GM23248 (cell line): ENCODE data around the gene LRRC52. TPM values are rescaled to one million over a fixed set of nuclear protein-coding genes. Genes with fewer than 3 reads are reported as not detected.

Source experiments
- DNase-seq: peaks from one replicate; pipeline ENCODE4 v3.0.0-alpha.2; 2015
- H2AFZ ChIP-seq: fragments of 200-600 bp; sonication (generic); 2 replicates; pipeline ENCODE4 v1.6.1; 2016; ENCODE audit warnings: antibody characterized with exemption
- H3F3A ChIP-seq: fragments of 200-600 bp; sonication (generic); 2 replicates; pipeline ENCODE4 v1.6.1; 2016; ENCODE audit warnings: mild to moderate bottlenecking, antibody characterized with exemption, mixed run types; ENCODE audit not compliant: insufficient read depth
- H3K27ac ChIP-seq: fragments of 200-600 bp; sonication (generic); 2 replicates; pipeline ENCODE4 v1.5.1; 2016; ENCODE audit warnings: mild to moderate bottlenecking
- H3K27me3 ChIP-seq: fragments of 200-600 bp; sonication (generic); replicated peaks from 2 replicates; pipeline ENCODE4 v1.6.1; 2016; ENCODE audit warnings: mild to moderate bottlenecking; ENCODE audit not compliant: insufficient read depth
- H3K36me3 ChIP-seq: fragments of 200-600 bp; sonication (generic); 2 replicates; pipeline ENCODE4 v1.6.1; 2016; ENCODE audit warnings: low read depth, mild to moderate bottlenecking
- H3K4me1 ChIP-seq: fragments of 200-600 bp; sonication (generic); 2 replicates; pipeline ENCODE4 v1.6.1; 2016; ENCODE audit warnings: mild to moderate bottlenecking; ENCODE audit not compliant: insufficient read depth
- H3K4me2 ChIP-seq: fragments of 200-600 bp; sonication (generic); one replicate; pipeline ENCODE4 v1.6.1; 2016; ENCODE audit warnings: mild to moderate bottlenecking; ENCODE audit not compliant: unreplicated experiment
- H3K4me3 ChIP-seq: fragments of 200-600 bp; sonication (generic); 2 replicates; pipeline ENCODE4 v1.5.1; 2016; ENCODE audit warnings: mild to moderate bottlenecking
- H3K79me2 ChIP-seq: fragments of 200-600 bp; sonication (generic); 2 replicates; pipeline ENCODE4 v1.6.1; 2016; ENCODE audit warnings: mild to moderate bottlenecking; ENCODE audit not compliant: insufficient read depth
- H3K9ac ChIP-seq: fragments of 200-600 bp; sonication (generic); 2 replicates; pipeline ENCODE4 v1.6.1; 2016; ENCODE audit warnings: mild to moderate bottlenecking
- H3K9me2 ChIP-seq: fragments of 200-600 bp; sonication (generic); 2 replicates; pipeline ENCODE4 v1.6.1; 2016; ENCODE audit warnings: mixed run types, mild to moderate bottlenecking, moderate library complexity; ENCODE audit not compliant: insufficient read depth
- H3K9me3 ChIP-seq: fragments of 200-600 bp; sonication (generic); one replicate; pipeline ENCODE4 v1.6.1; 2017; ENCODE audit warnings: low read depth
- H4K20me1 ChIP-seq: fragments of 200-600 bp; sonication (generic); 2 replicates; pipeline ENCODE4 v1.6.0; 2016; ENCODE audit not compliant: insufficient read depth
- EZH2 ChIP-seq: fragments of 200-600 bp; sonication (generic); IDR thresholded peaks from 2 replicates; pipeline ENCODE4 v1.6.1; 2018; ENCODE audit warnings: antibody characterized with exemption, mild to moderate bottlenecking; ENCODE audit not compliant: insufficient read depth, poor library complexity, severe bottlenecking
- EZH2phosphoT487 ChIP-seq: fragments of 200-600 bp; sonication (generic); IDR thresholded peaks from 2 replicates; pipeline ENCODE4 v1.6.1; 2018; ENCODE audit warnings: antibody characterized with exemption, moderate library complexity, mild to moderate bottlenecking, low read depth; ENCODE audit not compliant: insufficient read depth
- WGBS, 2 experiments: methylation state at CpG; one replicate each; pipeline ENCODE4 v1.1.6; 2015 to 2017; ENCODE audit warnings: low lambda C conversion rate in 2 of 2, low coverage in 1 of 2; ENCODE audit errors: missing lambda C conversion rate in 2 of 2; 5-methylcytosine and 5-hydroxymethylcytosine counted together
- in situ Hi-C: fragments of 300-500 bp; cut with MboI; formaldehyde crosslinking; loops from 2 replicates; pipeline ENCODE4 v1.15.0; 2020
- polyA plus RNA-seq: library from polyadenylated mRNA; unstranded; fragments of >200 nt; fragmentation: Nextera tagmentation; extraction: Ambion mirVana; gene quantifications from 2 replicates; pipeline ENCODE4 v1.2.1, GENCODE V29; 2016
- total RNA-seq: library from RNA; depleted of rRNA; stranded (reverse); fragments of >200 nt; shearing (Covaris generic); gene quantifications from 2 replicates; pipeline ENCODE4 v1.2.3, GENCODE V29; 2014

LRRC52 gene
- total and polyA plus RNA-seq, 2 experiments from 2014 or later: not detected

DNA sequence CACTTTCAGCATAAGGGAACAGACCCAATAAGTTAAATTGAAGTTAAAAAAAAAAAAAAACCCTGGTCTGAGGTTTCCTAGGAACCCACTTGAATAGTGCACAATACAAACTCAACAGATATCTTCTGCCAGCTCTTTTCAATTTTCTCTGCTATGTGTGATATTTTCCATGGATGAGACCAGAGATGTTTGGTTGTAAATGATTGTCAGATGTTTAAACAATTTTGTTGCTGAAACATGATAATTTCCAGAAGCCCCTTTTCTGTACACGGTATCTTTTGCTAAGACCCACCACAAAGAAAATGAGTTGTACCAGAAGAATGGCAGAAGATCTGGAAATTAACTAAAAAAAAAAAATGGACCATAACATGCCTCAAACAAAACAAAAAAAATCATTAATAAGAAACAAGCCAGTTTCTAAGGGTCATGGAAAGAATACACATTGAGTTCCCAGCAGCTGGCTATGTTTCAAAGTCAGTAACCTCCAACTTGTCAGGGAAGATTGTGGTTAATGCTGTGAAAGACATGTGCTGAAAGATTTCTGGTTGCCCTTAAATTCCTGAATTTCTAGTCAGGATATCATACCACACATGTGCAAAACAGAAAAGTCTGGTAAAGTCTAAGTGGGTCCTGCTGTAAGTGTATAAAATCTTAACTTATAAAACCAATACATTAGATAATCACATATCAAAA lies 51.6 kb downstream of the LRRC52 start:
- Histone ChIP-seq H3K4me1 (peaks cover 25% of the 10 kb centered on the region), H2AFZ (no peak overlapping the region), H3K27ac (no peak overlapping the region), H3K36me3 (no peaks in the 10 kb centered on the region), H3K9me3 (no peaks in the 10 kb centered on the region), H4K20me1 (no peaks in the 10 kb centered on the region), H3F3A (peaks cover 16% of the 10 kb centered on the region), H3K4me2 (no peak overlapping the region), H3K9ac (no peak overlapping the region), H3K79me2 (no peaks in the 10 kb centered on the region), H3K27me3 (peaks cover 22% of the 10 kb centered on the region), H3K4me3 (no peak overlapping the region), H3K9me2 (no peaks in the 10 kb centered on the region)
- DNase-seq: peak; percentile 54
- TF ChIP-seq EZH2phosphoT487 (0 out of 2 replicates have a peak, but pooled peaks have one; percentile 35), EZH2 (no peak)
- WGBS, 2 experiments: 0 to 6% methylated on average over 1 of the region's 1 CpG
- in situ Hi-C loops: no loop called here

DNA sequence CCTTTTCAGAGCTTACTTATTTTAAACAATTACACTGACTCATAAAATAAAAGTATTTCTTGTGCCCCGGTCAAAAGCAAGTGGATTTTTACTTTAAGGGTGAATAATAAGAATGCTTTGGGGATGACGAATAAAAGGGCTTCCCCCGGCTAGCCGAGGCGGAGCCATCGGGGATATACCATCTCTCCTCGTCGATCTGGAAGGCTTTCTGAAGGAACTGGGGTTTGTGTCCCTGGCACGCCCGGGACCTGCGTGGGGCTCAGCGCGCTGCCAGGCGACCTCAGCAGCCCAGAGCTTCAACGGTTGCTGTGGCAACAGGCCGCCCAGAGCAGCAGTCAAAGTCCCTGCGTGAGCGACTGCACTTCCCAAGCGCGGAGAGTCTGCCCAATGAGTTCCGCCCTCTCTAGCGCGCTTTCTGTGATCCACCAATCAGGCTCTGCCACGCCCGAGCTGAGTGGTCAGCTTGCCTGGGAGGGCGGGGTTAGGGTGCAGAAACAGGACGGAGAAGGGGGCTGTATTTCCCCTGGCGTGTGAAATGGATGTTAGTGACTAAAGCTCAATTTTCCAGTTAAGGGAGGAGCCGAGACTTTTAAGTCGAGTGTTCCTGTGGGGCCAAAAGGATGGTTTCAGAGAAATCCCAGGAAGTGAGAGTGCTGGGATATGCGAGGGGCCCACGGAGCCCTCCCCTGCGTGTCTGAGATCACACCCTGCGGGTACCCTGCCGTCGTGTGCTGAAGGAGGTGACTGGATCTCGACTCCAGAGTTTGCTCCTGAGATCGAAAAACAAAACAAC lies 54.3 kb downstream of the LRRC52 start:
- Histone ChIP-seq H3F3A (peaks cover 16% of the 10 kb centered on the region), H3K4me3 (peak overlapping the region; percentile 83), H3K9me3 (no peaks in the 10 kb centered on the region), H2AFZ (peak overlapping the region; percentile 97), H3K4me2 (peak overlapping the region; percentile 93), H3K27me3 (peaks cover 19% of the 10 kb centered on the region), H4K20me1 (no peaks in the 10 kb centered on the region), H3K9ac (peak overlapping the region; percentile 92), H3K9me2 (no peaks in the 10 kb centered on the region), H3K4me1 (peaks cover 25% of the 10 kb centered on the region), H3K36me3 (no peaks in the 10 kb centered on the region), H3K79me2 (no peaks in the 10 kb centered on the region), H3K27ac (peak overlapping the region; percentile 90)
- peak; percentile 100 for DNase-seq
- 0% methylated on average over 36 to 37 of the region's 38 CpGs for WGBS, 2 experiments
- in situ Hi-C loops: no loop called here
- TF ChIP-seq EZH2phosphoT487: no peak
- no peak for TF ChIP-seq EZH2

DNA sequence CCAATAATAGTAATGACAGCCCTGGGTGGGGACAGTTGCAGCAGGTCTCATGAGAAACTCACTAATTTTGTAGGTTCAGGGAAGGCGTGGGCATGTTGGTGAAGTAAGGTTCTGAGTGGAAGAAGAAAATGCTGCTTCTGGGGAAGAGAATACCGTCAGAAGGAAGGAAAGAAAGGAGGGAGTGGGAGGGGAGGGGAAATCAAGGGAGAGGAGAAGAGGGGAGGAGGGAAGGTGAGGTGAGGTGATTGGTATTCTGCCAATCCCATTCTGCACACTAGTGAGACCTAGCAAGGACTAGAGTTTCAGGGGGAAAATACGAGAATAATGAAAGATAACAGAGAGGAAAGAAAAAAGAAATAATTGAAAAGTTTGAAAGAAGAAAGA lies 54.9 kb downstream of the LRRC52 start:
- H3K36me3 ChIP-seq: no peaks in the 10 kb centered on the region
- peak overlapping the region; percentile 97 for H2AFZ ChIP-seq
- WGBS, 2 experiments: 16 to 23% methylated on average over 2 to 3 of the region's 3 CpGs
- H3F3A ChIP-seq: peaks cover 16% of the 10 kb centered on the region
- TF ChIP-seq EZH2: no peak
- TF ChIP-seq EZH2phosphoT487: no peak
- H3K4me2 ChIP-seq: peak overlapping the region; percentile 93
- H3K9ac ChIP-seq: peak overlapping the region; percentile 92
- peak overlapping the region; percentile 83 for H3K4me3 ChIP-seq
- H3K27ac ChIP-seq: peak overlapping the region; percentile 90
- no peaks in the 10 kb centered on the region for H4K20me1 ChIP-seq
- peaks cover 25% of the 10 kb centered on the region for H3K4me1 ChIP-seq
- H3K79me2 ChIP-seq: no peaks in the 10 kb centered on the region
- no peaks in the 10 kb centered on the region for H3K9me3 ChIP-seq
- no peak for DNase-seq
- in situ Hi-C loops: no loop called here
- peaks cover 13% of the 10 kb centered on the region for H3K27me3 ChIP-seq
- no peaks in the 10 kb centered on the region for H3K9me2 ChIP-seq

DNA sequence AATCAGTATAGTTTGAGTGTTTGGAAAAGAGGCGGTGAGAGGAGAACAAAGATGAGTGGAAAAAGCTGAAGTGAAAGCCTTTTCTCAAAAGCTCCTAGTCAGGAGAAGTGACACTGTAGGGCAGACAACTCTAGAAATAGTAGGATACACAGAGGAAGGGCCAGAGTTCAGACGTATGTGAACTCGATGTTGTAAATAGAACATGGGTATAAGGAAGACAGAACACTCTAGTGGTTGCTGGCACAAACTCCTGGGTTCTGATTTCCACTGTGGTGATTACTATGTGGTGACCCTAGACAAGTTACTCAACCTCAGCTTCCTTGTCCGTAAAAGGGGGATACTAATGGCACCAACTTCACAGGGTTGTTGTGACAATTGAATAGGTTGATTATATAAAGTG lies 57.0 kb downstream of the LRRC52 start:
- H3K4me2 ChIP-seq: no peak overlapping the region
- WGBS, 2 experiments: 91% methylated on average over 4 of the region's 4 CpGs
- DNase-seq: no peak
- TF ChIP-seq EZH2phosphoT487: no peak
- TF ChIP-seq EZH2: no peak
- H3K9me3 ChIP-seq: no peaks in the 10 kb centered on the region
- no peaks in the 10 kb centered on the region for H3K27me3 ChIP-seq
- peaks cover 19% of the 10 kb centered on the region for H3K4me1 ChIP-seq
- no peaks in the 10 kb centered on the region for H4K20me1 ChIP-seq
- H3K4me3 ChIP-seq: no peak overlapping the region
- H3K9me2 ChIP-seq: no peaks in the 10 kb centered on the region
- no peaks in the 10 kb centered on the region for H3K36me3 ChIP-seq
- in situ Hi-C loops: loop anchor here (10.0 kb wide), 1 partner anchor 304 kb away; no protein-coding TSS in a partner anchor
- no peaks in the 10 kb centered on the region for H3K79me2 ChIP-seq
- peaks cover 16% of the 10 kb centered on the region for H3F3A ChIP-seq
- H3K9ac ChIP-seq: no peak overlapping the region
- H3K27ac ChIP-seq: no peak overlapping the region
- H2AFZ ChIP-seq: no peak overlapping the region
